ENCODE data around the gene KRTAP4-1. TPM values are rescaled to one million over a fixed set of nuclear protein-coding genes. Genes with fewer than 3 reads are reported as not detected.

Gene KRTAP4-1
- total RNA-seq, 1 experiment from 2014 or later: not detected

- BruUV-seq (replicated peaks): no TSS peak
- no peak for DNase-seq
- Mint-ChIP-seq H3K27ac (ENCODE audit: unreplicated experiment) (no peak within 1 kb of the TSS), H3K36me3 (ENCODE audit: insufficient read depth, unreplicated experiment) (no peaks in the 10 kb centered on the region), H3K9me3 (ENCODE audit: low read depth, unreplicated experiment) (no peaks in the 10 kb centered on the region), H3K4me3 (ENCODE audit: low read depth, unreplicated experiment) (no peak within 1 kb of the TSS), H3K27me3 (ENCODE audit: unreplicated experiment) (no peaks in the 10 kb centered on the region), H3K4me1 (ENCODE audit: low read depth, unreplicated experiment) (peaks cover 25% of the 10 kb centered on the region)
- TF ChIP-seq, protein P1, sequence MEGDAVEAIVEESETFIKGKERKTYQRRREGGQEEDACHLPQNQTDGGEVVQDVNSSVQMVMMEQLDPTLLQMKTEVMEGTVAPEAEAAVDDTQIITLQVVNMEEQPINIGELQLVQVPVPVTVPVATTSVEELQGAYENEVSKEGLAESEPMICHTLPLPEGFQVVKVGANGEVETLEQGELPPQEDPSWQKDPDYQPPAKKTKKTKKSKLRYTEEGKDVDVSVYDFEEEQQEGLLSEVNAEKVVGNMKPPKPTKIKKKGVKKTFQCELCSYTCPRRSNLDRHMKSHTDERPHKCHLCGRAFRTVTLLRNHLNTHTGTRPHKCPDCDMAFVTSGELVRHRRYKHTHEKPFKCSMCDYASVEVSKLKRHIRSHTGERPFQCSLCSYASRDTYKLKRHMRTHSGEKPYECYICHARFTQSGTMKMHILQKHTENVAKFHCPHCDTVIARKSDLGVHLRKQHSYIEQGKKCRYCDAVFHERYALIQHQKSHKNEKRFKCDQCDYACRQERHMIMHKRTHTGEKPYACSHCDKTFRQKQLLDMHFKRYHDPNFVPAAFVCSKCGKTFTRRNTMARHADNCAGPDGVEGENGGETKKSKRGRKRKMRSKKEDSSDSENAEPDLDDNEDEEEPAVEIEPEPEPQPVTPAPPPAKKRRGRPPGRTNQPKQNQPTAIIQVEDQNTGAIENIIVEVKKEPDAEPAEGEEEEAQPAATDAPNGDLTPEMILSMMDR (IDR thresholded peaks at IDR 0.05; ENCODE audit: unreplicated experiment): no peak
- CTCF ChIA-PET: interaction anchor here (0.6 kb wide), 1 partner anchor 331 kb away, joined by 6 read pairs; no protein-coding TSS in a partner anchor
- intact Hi-C loops (cut with micrococcal nuclease; ENCODE audit: unreplicated experiment): no loop called here
These were observed 6.9 kb downstream of the KRTAP4-1 start, which contains the start of gene KRTAP4-2 for GRCh38 chr17:41177727-41178271. TSS of gene KRTAP4-2 (minus strand) at chr17:41178221. CDS start at chr17:41178164, 57 bp downstream.

GRCh38 chr17:41176744-41177387 is 7.8 kb downstream of the KRTAP4-1 start:
- DNase-seq: no peak
- H3K4me1 Mint-ChIP-seq (ENCODE audit: low read depth, unreplicated experiment): peaks cover 17% of the 10 kb centered on the region
- no peaks in the 10 kb centered on the region for H3K36me3 Mint-ChIP-seq (ENCODE audit: insufficient read depth, unreplicated experiment)
- intact Hi-C loops (cut with micrococcal nuclease; ENCODE audit: unreplicated experiment): no loop called here
- H3K27me3 Mint-ChIP-seq (ENCODE audit: unreplicated experiment): no peaks in the 10 kb centered on the region
- H3K9me3 Mint-ChIP-seq (ENCODE audit: low read depth, unreplicated experiment): no peaks in the 10 kb centered on the region
- BruUV-seq (replicated peaks): no TSS peak
- TF ChIP-seq, protein P1 (IDR thresholded peaks at IDR 0.05; ENCODE audit: unreplicated experiment): no peak
- H3K27ac Mint-ChIP-seq (ENCODE audit: unreplicated experiment): no peak overlapping the region
- CTCF ChIA-PET: no interaction called here
- no peak overlapping the region for H3K4me3 Mint-ChIP-seq (ENCODE audit: low read depth, unreplicated experiment)

- no TSS peak for BruUV-seq (replicated peaks)
- CTCF ChIA-PET: interaction anchor here (0.8 kb wide), 1 partner anchor 11 kb away, joined by 3 read pairs; no protein-coding TSS in a partner anchor
- Mint-ChIP-seq H3K9me3 (ENCODE audit: low read depth, unreplicated experiment) (no peaks in the 10 kb centered on the region), H3K27ac (ENCODE audit: unreplicated experiment) (no peak overlapping the region), H3K4me1 (ENCODE audit: low read depth, unreplicated experiment) (no peaks in the 10 kb centered on the region), H3K27me3 (ENCODE audit: unreplicated experiment) (no peaks in the 10 kb centered on the region), H3K4me3 (ENCODE audit: low read depth, unreplicated experiment) (no peak overlapping the region), H3K36me3 (ENCODE audit: insufficient read depth, unreplicated experiment) (no peaks in the 10 kb centered on the region)
- DNase-seq: no peak
- intact Hi-C loops (cut with micrococcal nuclease; ENCODE audit: unreplicated experiment): no loop called here
- TF ChIP-seq, protein P1 (IDR thresholded peaks at IDR 0.05; ENCODE audit: unreplicated experiment): no peak
These were observed 12.8 kb downstream of the KRTAP4-1 start for GRCh38 chr17:41171886-41172285.

DNA sequence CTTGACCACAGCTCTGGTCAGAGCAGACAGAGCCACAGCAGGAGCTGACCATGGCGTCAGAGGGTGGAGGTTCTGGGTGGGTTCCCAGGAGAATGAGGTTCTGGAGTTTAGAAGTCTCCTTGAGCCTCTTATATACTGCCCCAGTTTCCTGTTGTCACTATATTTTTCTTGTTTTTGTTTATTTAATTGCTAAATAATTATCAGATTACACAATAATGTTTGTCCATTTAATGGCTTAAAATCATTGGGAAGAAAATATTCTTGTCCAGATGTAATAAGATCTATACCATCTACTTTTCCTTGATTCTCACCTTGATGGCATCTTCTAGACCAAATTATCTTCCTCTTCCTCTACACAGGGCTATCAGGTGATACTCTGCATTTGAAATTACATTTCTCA is 16.6 kb downstream of the KRTAP4-1 start, which contains the start of gene KRTAP4-3:
TSS of gene KRTAP4-3 (minus strand) at position 101 of the 400 bp plus-strand sequence. CDS start at position 52, 49 bp downstream.
- Mint-ChIP-seq H3K27me3 (ENCODE audit: unreplicated experiment) (no peaks in the 10 kb centered on the region), H3K9me3 (ENCODE audit: low read depth, unreplicated experiment) (no peaks in the 10 kb centered on the region), H3K36me3 (ENCODE audit: insufficient read depth, unreplicated experiment) (no peaks in the 10 kb centered on the region), H3K4me3 (ENCODE audit: low read depth, unreplicated experiment) (no peak within 1 kb of the TSS), H3K4me1 (ENCODE audit: low read depth, unreplicated experiment) (no peaks in the 10 kb centered on the region), H3K27ac (ENCODE audit: unreplicated experiment) (no peak within 1 kb of the TSS)
- CTCF ChIA-PET: no interaction called here
- TF ChIP-seq, protein P1 (IDR thresholded peaks at IDR 0.05; ENCODE audit: unreplicated experiment): no peak
- no peak for DNase-seq
- no TSS peak for BruUV-seq (replicated peaks)
- intact Hi-C loops (cut with micrococcal nuclease; ENCODE audit: unreplicated experiment): no loop called here
